GM10266 (cell line): ENCODE data around the gene IGFBP2.

Experiments
- DNase-seq: peaks from one replicate; pipeline ENCODE4 v3.0.0; 2012; ENCODE audit errors: extremely low spot score
- TF ChIP-seq, protein P1 (sequence below): IDR thresholded peaks from 2 replicates; pipeline ENCODE4 v1.5.1; 2012; ENCODE audit warnings: mild to moderate bottlenecking, low read depth; ENCODE audit not compliant: control insufficient read depth, insufficient read depth; ENCODE audit errors: missing control alignments

Gene IGFBP2

DNA sequence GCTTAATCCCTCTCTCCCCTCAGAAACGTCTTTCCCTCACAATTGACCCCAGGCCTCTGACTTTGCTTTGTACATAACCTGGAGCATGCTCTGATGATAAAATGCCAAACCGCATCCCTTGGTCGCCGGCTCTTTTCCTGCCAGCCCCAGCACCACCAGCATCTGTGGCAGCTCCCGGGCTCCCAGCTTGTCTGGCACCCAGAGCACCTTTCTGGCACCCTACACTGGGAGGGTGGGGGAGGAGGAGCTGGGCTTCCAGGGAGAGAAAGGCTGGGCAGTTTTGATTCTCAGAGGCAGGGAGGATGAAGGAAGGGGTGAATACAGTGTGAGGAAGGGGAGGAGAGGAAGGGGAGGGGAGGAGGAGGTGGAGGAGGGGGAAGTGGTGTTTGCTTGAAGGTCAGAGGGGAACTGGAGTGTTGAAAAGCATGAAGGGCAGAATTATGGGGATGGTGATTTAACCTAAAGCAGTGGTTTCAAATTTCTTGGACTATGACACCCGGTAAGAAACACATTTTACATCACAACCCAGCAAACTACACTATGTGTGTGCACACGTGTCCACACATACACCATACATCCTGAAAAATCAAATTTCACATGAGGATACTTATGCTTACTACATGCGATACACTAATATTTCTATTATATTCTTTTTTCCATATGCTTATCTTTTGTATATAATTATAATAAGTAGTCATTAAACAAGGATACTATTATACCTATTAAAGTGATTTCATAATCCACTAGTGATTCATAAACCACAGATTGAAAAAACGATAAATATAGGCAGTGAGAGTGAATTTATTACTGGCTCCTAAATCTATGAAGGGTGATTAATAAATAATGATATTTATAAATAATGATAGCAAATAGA is 30.0 kb upstream of the IGFBP2 start:
- DNase-seq, result no peak
- TF ChIP-seq, protein P1, sequence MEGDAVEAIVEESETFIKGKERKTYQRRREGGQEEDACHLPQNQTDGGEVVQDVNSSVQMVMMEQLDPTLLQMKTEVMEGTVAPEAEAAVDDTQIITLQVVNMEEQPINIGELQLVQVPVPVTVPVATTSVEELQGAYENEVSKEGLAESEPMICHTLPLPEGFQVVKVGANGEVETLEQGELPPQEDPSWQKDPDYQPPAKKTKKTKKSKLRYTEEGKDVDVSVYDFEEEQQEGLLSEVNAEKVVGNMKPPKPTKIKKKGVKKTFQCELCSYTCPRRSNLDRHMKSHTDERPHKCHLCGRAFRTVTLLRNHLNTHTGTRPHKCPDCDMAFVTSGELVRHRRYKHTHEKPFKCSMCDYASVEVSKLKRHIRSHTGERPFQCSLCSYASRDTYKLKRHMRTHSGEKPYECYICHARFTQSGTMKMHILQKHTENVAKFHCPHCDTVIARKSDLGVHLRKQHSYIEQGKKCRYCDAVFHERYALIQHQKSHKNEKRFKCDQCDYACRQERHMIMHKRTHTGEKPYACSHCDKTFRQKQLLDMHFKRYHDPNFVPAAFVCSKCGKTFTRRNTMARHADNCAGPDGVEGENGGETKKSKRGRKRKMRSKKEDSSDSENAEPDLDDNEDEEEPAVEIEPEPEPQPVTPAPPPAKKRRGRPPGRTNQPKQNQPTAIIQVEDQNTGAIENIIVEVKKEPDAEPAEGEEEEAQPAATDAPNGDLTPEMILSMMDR, result no peak

DNA sequence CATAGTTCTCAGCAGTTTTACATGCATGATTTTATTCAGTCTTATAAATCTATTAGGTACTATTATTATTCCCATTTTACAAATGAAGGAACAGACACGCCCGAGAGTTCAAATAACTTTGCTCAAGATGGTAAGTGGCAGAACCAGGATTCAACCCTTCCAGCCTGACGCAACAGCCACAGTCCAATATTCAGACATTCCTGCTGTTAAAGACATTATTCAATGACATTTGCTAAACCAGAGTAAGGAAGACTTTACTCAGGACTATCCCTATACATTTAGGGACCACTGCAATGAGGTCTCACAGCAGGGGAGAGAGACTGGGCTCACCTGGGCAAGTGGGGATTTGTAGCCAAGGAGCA is 29.4 kb upstream of the IGFBP2 start:
- DNase-seq, result no peak
- TF ChIP-seq, protein P1, result no peak

DNA sequence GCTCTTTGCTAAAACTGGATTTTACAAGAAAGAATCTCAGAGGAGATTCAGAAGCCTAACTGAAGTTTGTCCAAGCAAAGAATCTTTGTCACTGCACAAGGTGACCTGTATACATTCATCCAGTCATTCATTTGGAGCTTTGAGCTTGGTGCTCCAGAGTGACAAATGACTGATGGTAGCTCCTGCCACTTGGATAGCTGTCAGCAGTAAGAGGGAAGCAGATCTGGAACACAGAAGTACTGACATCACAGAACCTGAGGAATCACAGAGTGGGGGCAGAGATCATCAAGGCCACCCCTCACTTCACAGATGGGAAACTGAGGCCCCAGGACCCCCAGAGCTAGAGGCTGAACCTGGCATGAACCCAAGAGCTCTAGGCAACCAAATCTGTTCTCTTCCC is 28.8 kb upstream of the IGFBP2 start:
- DNase-seq, result no peak
- TF ChIP-seq, protein P1, result no peak

DNA sequence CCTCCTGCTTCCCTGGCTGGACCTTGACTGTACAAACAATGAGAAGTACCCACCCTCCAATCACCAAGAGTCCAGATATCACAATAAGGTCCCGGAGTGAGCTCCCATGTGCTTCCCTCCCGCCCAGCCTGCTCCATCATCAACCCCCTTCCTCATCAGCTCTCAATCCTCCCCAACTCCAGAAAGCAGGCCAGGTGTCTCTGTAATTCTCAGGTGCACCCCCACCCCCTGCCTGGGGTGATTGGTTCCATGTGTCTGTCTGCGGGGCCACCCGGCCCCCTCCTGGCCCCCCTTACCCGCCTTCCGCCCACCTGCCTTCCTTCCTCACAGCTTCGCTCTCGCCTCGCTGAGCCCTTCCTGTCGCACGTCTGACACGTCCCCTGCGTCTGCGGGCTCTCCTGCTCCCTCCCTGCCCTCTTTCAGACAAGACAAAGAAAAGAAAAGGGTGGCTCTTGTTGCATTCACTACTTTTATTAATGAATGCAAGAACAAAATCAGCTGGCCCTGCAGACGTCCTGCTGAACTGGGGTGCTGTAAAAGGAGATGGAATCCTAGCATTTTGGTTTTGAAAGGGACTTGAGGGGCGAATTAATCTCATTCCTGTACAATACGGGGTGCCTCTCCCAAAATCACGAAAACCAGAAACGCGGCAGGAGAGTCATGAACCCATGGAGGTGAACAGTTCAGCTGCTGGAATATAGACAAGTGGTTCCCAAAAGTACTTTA is 26.5 kb upstream of the IGFBP2 start:
- TF ChIP-seq, protein P1, result no peak
- peak; percentile 74 for DNase-seq

DNA sequence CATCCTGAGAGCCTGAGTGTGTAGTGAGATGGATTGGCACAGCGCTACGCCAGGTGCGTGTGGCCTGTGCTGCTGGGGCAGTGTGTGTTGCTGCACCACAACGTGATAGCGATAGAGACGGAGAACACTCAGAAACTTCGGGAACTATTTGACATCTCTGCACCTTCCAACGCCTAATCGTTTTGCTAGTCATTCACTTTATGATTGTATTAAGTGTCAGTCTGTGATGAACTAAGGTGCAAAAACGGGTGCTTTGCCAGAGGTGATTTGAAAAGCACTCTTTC is 26.0 kb upstream of the IGFBP2 start:
- no peak for DNase-seq
- TF ChIP-seq, protein P1, result no peak

DNA sequence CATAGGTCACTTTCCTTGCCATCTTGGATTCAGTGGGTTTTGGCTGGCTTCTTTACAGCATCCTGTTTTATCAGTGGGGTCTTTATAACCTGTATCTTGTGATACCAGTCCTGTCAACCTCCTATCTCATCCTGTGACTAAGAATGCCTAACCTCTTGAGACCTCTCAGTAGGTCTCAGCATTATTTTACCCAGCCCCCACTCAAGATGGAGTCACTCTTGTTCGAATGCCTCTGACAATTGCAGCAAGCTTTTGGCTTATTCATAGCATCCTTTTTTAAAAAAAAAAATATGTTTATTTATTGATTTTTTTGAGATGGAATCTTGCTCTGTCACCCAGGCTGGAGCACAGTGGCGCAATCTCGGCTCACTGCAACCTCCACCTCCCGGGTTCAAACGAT is 24.7 kb upstream of the IGFBP2 start:
- TF ChIP-seq, protein P1, result no peak
- DNase-seq, result no peak
